Measurements from ENCODE around the gene ZDHHC14.

GRCh38 chr6:157454762-157455714 lies 74.0 kb downstream of the ZDHHC14 start:
- TF ChIP-seq POLR2A (IDR thresholded peaks at IDR 0.05) (no peak), CTCF (IDR thresholded peaks at IDR 0.05) (no peak)
